HFF-Myc (cell line): ENCODE data around the gene ETV2.
"Not testable (repeated sequence)": the region's sequence is repeated elsewhere in the genome, so short reads cannot be mapped to it uniquely, and the experiment has no call there.

ENCODE experiments used
- DNase-seq: peaks from one replicate; pipeline ENCODE4 v3.0.0-alpha.2; 2011; ENCODE audit warnings: low read depth; ENCODE audit errors: extremely low read depth
- H3K4me3 ChIP-seq: replicated peaks from 2 replicates; pipeline ENCODE4 v1.5.1; 2011; ENCODE audit warnings: low read depth, mild to moderate bottlenecking, control low read depth, low read length
- CTCF ChIP-seq: IDR thresholded peaks from 2 replicates; pipeline ENCODE4 v1.5.1; 2012; ENCODE audit warnings: mild to moderate bottlenecking, low read depth, low read length, control low read depth; ENCODE audit errors: missing control alignments

Gene ETV2

GRCh38 chr19:35675589-35676140 is 34.1 kb downstream of the ETV2 start:
- no peak for TF ChIP-seq CTCF
- no peak for DNase-seq
- H3K4me3 ChIP-seq, result no peak overlapping the region

GRCh38 chr19:35689836-35690235 is 48.3 kb downstream of the ETV2 start:
- no peak for TF ChIP-seq CTCF
- no peak overlapping the region for H3K4me3 ChIP-seq
- no peak for DNase-seq

GRCh38 chr19:35691106-35691505 is 49.6 kb downstream of the ETV2 start:
- DNase-seq, H3K4me3 ChIP-seq: not testable (repeated sequence)

- no peak overlapping the region for H3K4me3 ChIP-seq
- TF ChIP-seq CTCF, result no peak
- DNase-seq, result no peak
Measured at GRCh38 chr19:35692010-35692409, 50.5 kb downstream of the ETV2 start.

GRCh38 chr19:35693422-35693821 is 51.9 kb downstream of the ETV2 start:
- no peak for TF ChIP-seq CTCF
- H3K4me3 ChIP-seq, result no peak overlapping the region
- no peak for DNase-seq

- peak; percentile 73 for DNase-seq
- no peak overlapping the region for H3K4me3 ChIP-seq
- peak; percentile 99 for TF ChIP-seq CTCF
Measured at GRCh38 chr19:35693835-35694599, 52.5 kb downstream of the ETV2 start.
